Loucy (cell line): Measurements from ENCODE around the gene RAB8A.

Source experiments
- CTCF ChIP-seq: fragments of 200-600 bp; sonication (generic); conservative IDR thresholded peaks from 2 replicates; pipeline ENCODE4 v1.5.1; 2014; ENCODE audit warnings: mild to moderate bottlenecking, antibody characterized with exemption, low read length
- EZH2phosphoT487 ChIP-seq: fragments of 200-600 bp; IDR thresholded peaks from 2 replicates; pipeline ENCODE4 v1.6.1; 2018; ENCODE audit warnings: antibody characterized with exemption, mild to moderate bottlenecking, moderate library complexity, borderline replicate concordance

GRCh38 chr19:16084067-16084685 is 27.5 kb upstream of the RAB8A start:
- TF ChIP-seq CTCF (no peak), EZH2phosphoT487 (no peak)
